ENCODE data around the gene NHS.

DNA sequence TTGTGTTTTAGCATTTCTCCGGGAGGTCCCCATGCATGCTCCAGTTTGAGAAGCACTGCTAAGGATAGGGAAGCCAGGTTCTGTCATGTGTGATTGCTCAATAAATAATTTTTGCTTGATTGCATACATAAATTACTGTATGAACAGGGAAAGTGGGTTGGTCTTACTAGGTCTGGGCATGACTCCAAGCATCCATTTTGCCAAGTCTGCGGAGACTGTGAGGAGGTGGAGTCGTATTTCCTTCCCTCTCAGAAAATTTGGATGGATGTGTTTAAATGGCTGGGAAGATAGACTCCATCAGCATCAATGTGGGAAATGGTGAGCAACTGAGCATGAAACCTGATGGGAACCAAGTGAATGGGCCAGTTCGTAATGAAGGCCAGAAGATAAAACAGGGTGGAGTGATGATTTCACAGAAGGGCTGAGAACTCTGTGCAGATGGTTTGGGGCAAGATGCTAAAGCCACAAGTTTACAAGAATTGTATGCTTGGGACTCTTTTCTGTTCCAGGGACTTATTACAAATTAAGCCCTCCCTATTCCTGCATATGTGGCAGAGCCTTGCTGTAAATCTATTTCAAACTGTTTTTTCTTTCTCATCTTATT, 84.1 kb downstream of the NHS start:
- no peak for TF ChIP-seq POLR2A (IDR thresholded peaks at IDR 0.05)
- TF ChIP-seq, protein P1, sequence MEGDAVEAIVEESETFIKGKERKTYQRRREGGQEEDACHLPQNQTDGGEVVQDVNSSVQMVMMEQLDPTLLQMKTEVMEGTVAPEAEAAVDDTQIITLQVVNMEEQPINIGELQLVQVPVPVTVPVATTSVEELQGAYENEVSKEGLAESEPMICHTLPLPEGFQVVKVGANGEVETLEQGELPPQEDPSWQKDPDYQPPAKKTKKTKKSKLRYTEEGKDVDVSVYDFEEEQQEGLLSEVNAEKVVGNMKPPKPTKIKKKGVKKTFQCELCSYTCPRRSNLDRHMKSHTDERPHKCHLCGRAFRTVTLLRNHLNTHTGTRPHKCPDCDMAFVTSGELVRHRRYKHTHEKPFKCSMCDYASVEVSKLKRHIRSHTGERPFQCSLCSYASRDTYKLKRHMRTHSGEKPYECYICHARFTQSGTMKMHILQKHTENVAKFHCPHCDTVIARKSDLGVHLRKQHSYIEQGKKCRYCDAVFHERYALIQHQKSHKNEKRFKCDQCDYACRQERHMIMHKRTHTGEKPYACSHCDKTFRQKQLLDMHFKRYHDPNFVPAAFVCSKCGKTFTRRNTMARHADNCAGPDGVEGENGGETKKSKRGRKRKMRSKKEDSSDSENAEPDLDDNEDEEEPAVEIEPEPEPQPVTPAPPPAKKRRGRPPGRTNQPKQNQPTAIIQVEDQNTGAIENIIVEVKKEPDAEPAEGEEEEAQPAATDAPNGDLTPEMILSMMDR (IDR thresholded peaks at IDR 0.05) = no peak
